ENCODE data around the gene ACLY.

The ACLY gene

DNA sequence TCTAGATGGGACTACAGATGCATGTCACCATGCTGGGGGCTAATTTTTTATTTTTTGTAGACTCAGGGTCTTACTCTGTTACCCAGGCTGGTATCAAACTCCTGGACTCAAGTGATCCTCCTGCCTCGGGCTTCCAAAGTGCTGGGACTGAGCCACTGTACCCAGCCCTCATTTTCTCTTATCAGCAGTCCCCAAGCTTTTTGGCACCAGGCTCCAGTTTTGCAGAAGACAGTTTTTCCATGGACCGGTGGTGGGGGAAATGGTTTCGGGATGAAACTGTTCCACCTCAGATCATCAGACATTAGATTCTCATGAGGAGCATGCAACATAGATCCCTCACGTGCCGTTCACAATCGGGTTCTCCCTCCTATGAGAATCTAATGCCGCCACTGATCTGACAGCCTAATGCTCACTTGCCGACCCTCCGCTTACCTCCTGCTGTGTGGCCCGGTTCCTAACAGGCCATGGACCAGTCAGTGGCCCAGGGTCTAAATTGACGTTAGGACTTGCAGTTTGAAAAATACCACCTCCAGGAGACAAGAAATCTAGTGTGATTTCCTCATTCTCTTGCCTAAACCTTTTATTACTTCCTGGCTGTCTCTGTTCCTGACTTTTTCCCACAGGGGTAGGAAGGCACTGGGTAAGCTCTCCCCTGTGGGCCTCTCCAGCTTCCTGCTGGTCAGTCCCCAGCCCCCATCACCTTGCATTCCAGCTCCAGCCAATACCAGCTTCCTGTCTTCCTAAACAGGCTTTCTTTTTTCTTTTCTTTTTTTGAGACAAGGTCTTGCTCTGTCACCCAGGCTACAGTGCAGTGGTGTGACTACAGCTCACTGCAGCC is 38.5 kb upstream of the ACLY start:
- H3K9me3 ChIP-seq (replicated peaks in 1 of 2; ENCODE audit: control insufficient read depth in 2 of 2, insufficient read depth in 1 of 2, low read depth in 1 of 2, low read length in 2 of 2), result peaks cover 0 to 4% of the 10 kb centered on the region in 2 donors
- no peak overlapping the region for H3K4ac ChIP-seq (ENCODE audit: low read length)
- no peaks in the 10 kb centered on the region for H3K27me3 ChIP-seq (ENCODE audit: control insufficient read depth in 3 of 3, insufficient read depth in 3 of 3, low read depth in 1 of 3, low read length in 3 of 3)
- no peak overlapping the region for H4K91ac ChIP-seq (ENCODE audit: low read depth, low read length, poor library complexity)
- H3K4me2 ChIP-seq (ENCODE audit: insufficient read depth, low read length, poor library complexity, severe bottlenecking), result no peak overlapping the region
- H4K8ac ChIP-seq (ENCODE audit: low read depth, low read length), result no peak overlapping the region
- no peak overlapping the region for H3K14ac ChIP-seq (ENCODE audit: low read length)
- H2BK15ac ChIP-seq (ENCODE audit: low read length), result no peak overlapping the region
- H2BK12ac ChIP-seq (ENCODE audit: low read length), result peak overlapping the region; percentile 75
- peaks cover 6 to 9% of the 10 kb centered on the region in 2 donors for H3K4me1 ChIP-seq (ENCODE audit: control insufficient read depth in 2 of 2, insufficient read depth in 1 of 2, low read depth in 1 of 2, low read length in 2 of 2)
- H3K18ac ChIP-seq (ENCODE audit: low read length), result no peak overlapping the region
- H2AFZ ChIP-seq (ENCODE audit: low read length), result peak overlapping the region; percentile 18
- H3K36me3 ChIP-seq (replicated peaks in 1 of 2; ENCODE audit: control insufficient read depth in 2 of 2, insufficient read depth in 2 of 2, low read length in 2 of 2), result peaks cover 4 to 22% of the 10 kb centered on the region in 2 donors
- DNase-seq (ENCODE audit: low spot score), result no peak
- H3K27ac ChIP-seq (replicated peaks; ENCODE audit: low read length), result no peak overlapping the region
- no CpG with 5 or more reads among the region's 11 CpGs for WGBS, 2 donors (ENCODE audit: extremely low coverage in 2 of 2, insufficient read length in 2 of 2, insufficient replicate concordance in 1 of 2)
- H2BK5ac ChIP-seq (ENCODE audit: low read length), result no peak overlapping the region
- H3K23ac ChIP-seq (ENCODE audit: low read depth, low read length, poor library complexity), result no peak overlapping the region
- no peak overlapping the region for H2BK120ac ChIP-seq (ENCODE audit: low read depth, low read length)
- H3K9ac ChIP-seq (ENCODE audit: low read depth, low read length, poor library complexity), result no peak overlapping the region
- no peak overlapping the region for H3K4me3 ChIP-seq (ENCODE audit: low read length in 2 of 2)
- H2AK5ac ChIP-seq (ENCODE audit: low read depth, low read length), result no peak overlapping the region
- H3K79me1 ChIP-seq (ENCODE audit: low read depth, low read length), result no peaks in the 10 kb centered on the region

DNA sequence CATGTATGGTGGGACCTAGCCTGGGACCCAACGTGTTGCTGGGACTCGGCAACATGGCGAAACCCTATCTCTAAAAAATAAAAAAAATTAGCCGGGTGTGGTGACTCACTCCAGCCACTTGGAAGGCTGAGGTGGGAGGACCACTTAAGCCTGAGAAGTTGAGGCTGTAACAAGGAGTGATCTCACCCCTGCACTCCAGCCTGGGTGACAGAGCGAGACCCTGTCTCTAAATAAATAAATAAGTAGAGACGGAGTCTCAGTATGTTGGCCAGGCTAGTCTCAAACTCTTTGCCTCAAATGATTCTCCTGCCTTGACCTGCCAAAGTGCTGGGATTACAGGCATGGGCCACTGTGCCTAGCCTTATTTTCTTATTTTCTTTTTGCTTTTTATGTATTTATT is 37.8 kb upstream of the ACLY start:
- Histone ChIP-seq H2BK15ac (ENCODE audit: low read length) (no peak overlapping the region), H3K27me3 (ENCODE audit: control insufficient read depth in 3 of 3, insufficient read depth in 3 of 3, low read depth in 1 of 3, low read length in 3 of 3) (no peaks in the 10 kb centered on the region), H3K4me2 (ENCODE audit: insufficient read depth, low read length, poor library complexity, severe bottlenecking) (no peak overlapping the region), H2BK12ac (ENCODE audit: low read length) (no peak overlapping the region), H2AK5ac (ENCODE audit: low read depth, low read length) (no peak overlapping the region), H3K23ac (ENCODE audit: low read depth, low read length, poor library complexity) (no peak overlapping the region), H3K9me3 (replicated peaks in 1 of 2; ENCODE audit: control insufficient read depth in 2 of 2, insufficient read depth in 1 of 2, low read depth in 1 of 2, low read length in 2 of 2) (peaks cover 0 to 4% of the 10 kb centered on the region in 2 donors), H3K9ac (ENCODE audit: low read depth, low read length, poor library complexity) (no peak overlapping the region), H3K27ac (replicated peaks; ENCODE audit: low read length) (no peak overlapping the region), H2BK5ac (ENCODE audit: low read length) (no peak overlapping the region), H3K79me1 (ENCODE audit: low read depth, low read length) (no peaks in the 10 kb centered on the region), H3K4me1 (ENCODE audit: control insufficient read depth in 2 of 2, insufficient read depth in 1 of 2, low read depth in 1 of 2, low read length in 2 of 2) (peaks cover 6 to 9% of the 10 kb centered on the region in 2 donors), H4K91ac (ENCODE audit: low read depth, low read length, poor library complexity) (no peak overlapping the region), H2AFZ (ENCODE audit: low read length) (no peak overlapping the region), H3K4ac (ENCODE audit: low read length) (no peak overlapping the region), H3K4me3 (ENCODE audit: low read length in 2 of 2) (no peak overlapping the region), H2BK120ac (ENCODE audit: low read depth, low read length) (no peak overlapping the region), H3K36me3 (replicated peaks in 1 of 2; ENCODE audit: control insufficient read depth in 2 of 2, insufficient read depth in 2 of 2, low read length in 2 of 2) (peaks cover 4 to 22% of the 10 kb centered on the region in 2 donors), H3K18ac (ENCODE audit: low read length) (no peak overlapping the region), H4K8ac (ENCODE audit: low read depth, low read length) (no peak overlapping the region), H3K14ac (ENCODE audit: low read length) (no peak overlapping the region)
- WGBS, 2 donors (ENCODE audit: extremely low coverage in 2 of 2, insufficient read length in 2 of 2, insufficient replicate concordance in 1 of 2), result no CpG with 5 or more reads among the region's 6 CpGs
- DNase-seq (ENCODE audit: low spot score), result no peak

DNA sequence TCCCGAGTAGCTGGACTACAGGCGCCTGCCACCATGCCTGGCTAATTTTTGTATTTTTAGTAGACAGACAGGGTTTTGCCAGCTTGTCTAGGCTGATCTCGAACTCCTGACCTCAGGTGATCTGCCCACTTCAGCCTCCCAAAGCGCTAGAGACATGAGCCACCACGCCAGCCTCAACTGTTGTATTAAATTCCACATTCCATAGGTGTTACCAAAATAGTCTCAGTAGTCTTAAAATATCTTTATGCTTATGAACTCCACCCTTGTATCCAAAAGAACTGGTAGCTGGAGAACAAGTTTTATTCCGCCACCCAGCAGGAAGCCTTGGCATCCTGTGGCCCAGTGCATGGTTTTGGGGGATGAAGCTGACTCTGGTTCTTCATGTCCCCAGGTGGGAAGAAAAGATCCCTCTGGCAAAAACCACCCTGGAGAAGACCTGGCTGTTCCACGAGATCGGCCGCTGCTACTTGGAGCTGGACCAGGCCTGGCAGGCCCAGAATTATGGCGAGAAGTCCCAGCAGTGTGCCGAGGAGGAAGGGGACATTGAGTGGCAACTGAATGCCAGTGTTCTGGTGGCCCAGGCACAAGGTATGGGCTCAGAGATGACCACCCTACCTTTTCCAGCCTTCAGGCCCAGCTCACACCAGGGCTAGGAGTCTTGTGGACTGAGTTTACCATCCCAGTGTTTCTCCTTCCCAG is 30.2 kb upstream of the ACLY start:
- H3K9ac ChIP-seq (ENCODE audit: low read depth, low read length, poor library complexity), result no peak overlapping the region
- WGBS, 2 donors (ENCODE audit: extremely low coverage in 2 of 2, insufficient read length in 2 of 2, insufficient replicate concordance in 1 of 2), result no CpG with 5 or more reads among the region's 11 CpGs
- no peak overlapping the region for H3K23ac ChIP-seq (ENCODE audit: low read depth, low read length, poor library complexity)
- no peak overlapping the region for H2BK15ac ChIP-seq (ENCODE audit: low read length)
- H3K4ac ChIP-seq (ENCODE audit: low read length), result no peak overlapping the region
- H2BK5ac ChIP-seq (ENCODE audit: low read length), result no peak overlapping the region
- no peak overlapping the region for H2BK12ac ChIP-seq (ENCODE audit: low read length)
- no peaks in the 10 kb centered on the region for H3K9me3 ChIP-seq (replicated peaks in 1 of 2; ENCODE audit: control insufficient read depth in 2 of 2, insufficient read depth in 1 of 2, low read depth in 1 of 2, low read length in 2 of 2)
- no peak overlapping the region for H3K18ac ChIP-seq (ENCODE audit: low read length)
- no peak overlapping the region for H2AK5ac ChIP-seq (ENCODE audit: low read depth, low read length)
- no peak overlapping the region for H2AFZ ChIP-seq (ENCODE audit: low read length)
- no peak overlapping the region for H3K4me2 ChIP-seq (ENCODE audit: insufficient read depth, low read length, poor library complexity, severe bottlenecking)
- peak overlapping the region in 1 of 2 donors; percentile 55 for H3K4me3 ChIP-seq (ENCODE audit: low read length in 2 of 2)
- H4K91ac ChIP-seq (ENCODE audit: low read depth, low read length, poor library complexity), result no peak overlapping the region
- H3K4me1 ChIP-seq (ENCODE audit: control insufficient read depth in 2 of 2, insufficient read depth in 1 of 2, low read depth in 1 of 2, low read length in 2 of 2), result no peaks in the 10 kb centered on the region
- H3K27ac ChIP-seq (replicated peaks; ENCODE audit: low read length), result no peak overlapping the region
- no peak overlapping the region for H2BK120ac ChIP-seq (ENCODE audit: low read depth, low read length)
- H3K14ac ChIP-seq (ENCODE audit: low read length), result no peak overlapping the region
- H4K8ac ChIP-seq (ENCODE audit: low read depth, low read length), result no peak overlapping the region
- DNase-seq (ENCODE audit: low spot score), result no peak
- H3K36me3 ChIP-seq (replicated peaks in 1 of 2; ENCODE audit: control insufficient read depth in 2 of 2, insufficient read depth in 2 of 2, low read length in 2 of 2), result peaks cover 10 to 44% of the 10 kb centered on the region in 2 donors
- H3K79me1 ChIP-seq (ENCODE audit: low read depth, low read length), result no peaks in the 10 kb centered on the region
- H3K27me3 ChIP-seq (ENCODE audit: control insufficient read depth in 3 of 3, insufficient read depth in 3 of 3, low read depth in 1 of 3, low read length in 3 of 3), result no peaks in the 10 kb centered on the region

DNA sequence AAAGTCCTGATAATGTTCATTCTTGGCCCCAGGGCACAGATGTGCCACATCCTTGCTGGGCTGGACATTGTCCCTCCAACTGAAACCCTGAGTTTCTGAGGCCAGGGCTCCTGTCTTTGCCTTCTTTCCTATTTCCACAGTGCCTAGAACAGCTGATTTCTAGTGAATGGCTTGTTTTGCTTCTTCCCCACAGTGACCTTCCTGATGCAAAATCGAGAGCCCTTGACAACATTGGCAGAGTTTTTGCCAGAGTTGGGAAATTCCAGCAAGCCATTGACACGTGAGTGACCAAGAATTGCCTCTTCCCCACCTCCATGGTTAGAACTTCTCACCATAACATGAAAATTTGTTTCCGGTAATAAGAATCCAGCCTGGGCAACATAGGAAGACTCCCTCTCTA is 26.2 kb upstream of the ACLY start:
- Histone ChIP-seq H4K91ac (ENCODE audit: low read depth, low read length, poor library complexity) (no peak overlapping the region), H2BK5ac (ENCODE audit: low read length) (no peak overlapping the region), H2BK12ac (ENCODE audit: low read length) (no peak overlapping the region), H3K27me3 (ENCODE audit: control insufficient read depth in 3 of 3, insufficient read depth in 3 of 3, low read depth in 1 of 3, low read length in 3 of 3) (no peaks in the 10 kb centered on the region), H3K4me1 (ENCODE audit: control insufficient read depth in 2 of 2, insufficient read depth in 1 of 2, low read depth in 1 of 2, low read length in 2 of 2) (no peaks in the 10 kb centered on the region), H3K9me3 (replicated peaks in 1 of 2; ENCODE audit: control insufficient read depth in 2 of 2, insufficient read depth in 1 of 2, low read depth in 1 of 2, low read length in 2 of 2) (no peaks in the 10 kb centered on the region), H2BK15ac (ENCODE audit: low read length) (no peak overlapping the region), H3K4ac (ENCODE audit: low read length) (no peak overlapping the region), H3K23ac (ENCODE audit: low read depth, low read length, poor library complexity) (no peak overlapping the region), H3K18ac (ENCODE audit: low read length) (no peak overlapping the region), H3K36me3 (replicated peaks in 1 of 2; ENCODE audit: control insufficient read depth in 2 of 2, insufficient read depth in 2 of 2, low read length in 2 of 2) (peaks cover 6 to 18% of the 10 kb centered on the region in 2 donors), H2AFZ (ENCODE audit: low read length) (no peak overlapping the region), H2AK5ac (ENCODE audit: low read depth, low read length) (no peak overlapping the region), H3K27ac (replicated peaks; ENCODE audit: low read length) (no peak overlapping the region), H3K4me3 (ENCODE audit: low read length in 2 of 2) (no peak overlapping the region), H4K8ac (ENCODE audit: low read depth, low read length) (no peak overlapping the region), H3K79me1 (ENCODE audit: low read depth, low read length) (no peaks in the 10 kb centered on the region), H3K9ac (ENCODE audit: low read depth, low read length, poor library complexity) (no peak overlapping the region), H3K14ac (ENCODE audit: low read length) (no peak overlapping the region), H2BK120ac (ENCODE audit: low read depth, low read length) (no peak overlapping the region), H3K4me2 (ENCODE audit: insufficient read depth, low read length, poor library complexity, severe bottlenecking) (no peak overlapping the region)
- no peak for DNase-seq (ENCODE audit: low spot score)
- WGBS, 2 donors (ENCODE audit: extremely low coverage in 2 of 2, insufficient read length in 2 of 2, insufficient replicate concordance in 1 of 2), result no CpG with 5 or more reads among the region's 3 CpGs
